ENCODE measurements around the gene GALNT2.

The GALNT2 gene

DNA sequence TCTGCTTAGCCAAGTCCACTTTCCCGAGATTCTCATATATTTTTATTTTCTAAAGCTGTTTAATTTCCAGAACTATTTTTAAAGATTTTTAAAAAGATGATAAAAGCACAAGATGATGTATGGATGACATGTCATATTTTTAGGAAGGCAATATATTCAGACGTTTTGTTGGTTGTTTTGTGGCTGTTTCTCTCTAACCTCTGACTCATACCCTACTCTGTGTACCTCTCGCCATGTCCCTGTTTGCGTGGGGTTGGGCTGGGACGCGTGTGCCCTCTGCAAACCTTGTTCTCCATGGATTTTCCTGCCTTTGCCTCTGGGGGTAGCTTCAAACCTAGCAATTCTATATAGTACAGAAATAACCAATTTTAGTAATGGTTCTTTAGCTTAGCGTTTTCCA is 132.0 kb downstream of the GALNT2 start:
- TF ChIP-seq POLR2A (IDR thresholded peaks at IDR 0.05; ENCODE audit: low read length) (no peak), GATA1 (IDR thresholded peaks at IDR 0.05; ENCODE audit: low read depth, low read length) (no peak)
- DNase-seq = no peak

DNA sequence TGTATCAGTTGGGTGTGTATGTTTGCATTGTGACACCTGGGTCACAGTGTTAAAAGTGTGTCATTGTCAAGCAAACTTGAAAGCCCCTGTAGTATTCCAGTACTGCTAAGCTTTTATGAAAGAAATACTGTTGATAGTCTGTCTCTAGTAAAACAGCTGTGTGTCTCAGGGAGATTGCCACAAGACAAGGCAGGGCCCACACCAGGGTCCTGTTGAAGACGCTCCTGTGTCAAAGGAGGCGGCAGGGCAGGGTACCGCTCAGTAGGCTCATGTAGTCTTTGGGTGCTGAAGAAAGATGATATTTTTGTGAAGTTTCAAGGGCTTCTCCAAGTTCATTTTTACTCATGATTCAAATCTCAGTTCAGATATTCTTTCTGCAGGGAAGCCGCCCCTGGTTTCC is 132.5 kb downstream of the GALNT2 start:
- DNase-seq = no peak
- TF ChIP-seq POLR2A (IDR thresholded peaks at IDR 0.05; ENCODE audit: low read length) = no peak
- no peak for TF ChIP-seq GATA1 (IDR thresholded peaks at IDR 0.05; ENCODE audit: low read depth, low read length)

DNA sequence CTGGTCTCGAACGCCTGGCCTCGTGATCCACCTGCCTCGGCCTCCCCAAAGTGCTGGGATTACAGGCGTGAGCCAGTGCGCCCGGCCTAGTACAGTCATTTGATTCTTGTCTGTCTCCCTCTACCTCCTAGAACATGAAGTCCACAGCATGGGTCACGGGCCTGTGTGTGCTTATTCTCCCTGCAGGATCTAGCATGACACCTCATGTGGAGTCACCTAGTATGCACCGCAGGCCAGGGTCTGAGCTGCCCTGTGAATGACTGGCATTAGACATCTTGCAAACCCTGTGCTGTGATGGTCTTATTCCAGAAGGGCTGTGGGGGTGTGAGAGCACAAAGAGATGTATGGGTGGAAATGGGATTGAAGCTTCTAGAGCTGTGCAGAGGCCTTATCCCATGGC is 133.2 kb downstream of the GALNT2 start:
- DNase-seq = no peak
- no peak for TF ChIP-seq GATA1 (IDR thresholded peaks at IDR 0.05; ENCODE audit: low read depth, low read length)
- no peak for TF ChIP-seq POLR2A (IDR thresholded peaks at IDR 0.05; ENCODE audit: low read length)

DNA sequence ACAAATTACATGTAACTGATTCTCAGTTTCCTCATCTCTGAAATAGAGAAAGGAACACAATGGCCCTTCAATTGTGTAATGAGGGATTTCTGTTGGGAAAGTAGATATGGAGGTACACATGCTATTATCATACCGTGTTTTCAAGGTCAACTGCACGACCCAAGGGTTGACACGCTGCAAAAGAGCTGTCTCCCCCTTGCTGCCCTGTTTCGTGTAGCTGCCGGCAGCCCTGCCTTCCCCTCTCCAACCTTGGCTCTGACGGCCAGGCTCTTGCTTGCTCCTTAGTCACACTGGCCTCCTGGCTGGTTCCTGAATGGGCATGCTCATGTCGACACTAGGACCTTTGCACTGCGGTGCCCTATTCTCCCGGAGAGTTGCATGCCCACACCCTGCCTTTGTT is 134.4 kb downstream of the GALNT2 start:
- TF ChIP-seq GATA1 (IDR thresholded peaks at IDR 0.05; ENCODE audit: low read depth, low read length) (no peak), POLR2A (IDR thresholded peaks at IDR 0.05; ENCODE audit: low read length) (no peak)
- DNase-seq = no peak

DNA sequence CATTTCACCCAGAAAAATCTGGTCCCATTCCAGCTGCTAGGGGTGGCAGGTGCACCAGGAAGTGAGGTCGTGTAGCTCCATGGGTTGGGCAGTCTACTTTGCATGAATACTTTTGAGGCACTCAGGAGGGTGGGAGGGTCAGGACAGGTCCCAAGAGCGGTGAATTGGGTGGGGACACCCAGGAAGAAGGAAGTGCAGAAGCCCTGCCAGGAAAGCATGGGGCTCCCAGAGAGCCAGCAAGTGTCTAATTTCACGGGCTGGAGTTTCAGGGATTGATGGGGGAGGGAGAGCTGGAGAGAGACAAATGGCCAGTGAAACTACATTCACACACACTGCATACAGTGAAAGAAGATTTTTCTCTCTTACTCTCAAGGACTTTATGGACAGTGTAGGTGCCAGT is 137.8 kb downstream of the GALNT2 start:
- TF ChIP-seq GATA1 (IDR thresholded peaks at IDR 0.05; ENCODE audit: low read depth, low read length) (no peak), POLR2A (IDR thresholded peaks at IDR 0.05; ENCODE audit: low read length) (no peak)
- DNase-seq = no peak

DNA sequence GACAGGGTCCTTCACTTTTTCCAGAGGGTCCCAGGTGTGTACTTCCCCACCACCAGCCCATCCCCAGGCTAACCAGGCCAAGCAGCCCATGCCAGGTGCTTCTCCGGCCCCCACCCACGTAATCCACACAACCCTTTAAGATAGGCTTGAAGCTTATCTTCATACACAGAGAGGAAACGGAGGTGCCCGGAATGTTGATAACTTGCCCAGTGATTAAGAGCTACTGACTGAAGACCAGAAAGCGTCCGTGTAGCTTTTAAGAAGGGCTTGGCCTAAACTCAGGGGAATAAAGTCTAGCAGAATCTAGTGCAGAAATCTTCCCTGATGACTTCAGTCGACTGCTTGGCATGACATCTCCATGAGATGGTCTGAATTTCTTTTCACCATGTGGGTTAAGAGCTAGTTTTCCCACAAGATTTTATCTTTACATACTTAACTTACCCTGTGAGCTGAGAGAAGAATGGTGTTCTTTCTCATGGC is 138.7 kb downstream of the GALNT2 start:
- peak; percentile 79 to 90 for DNase-seq
- no peak for TF ChIP-seq POLR2A (IDR thresholded peaks at IDR 0.05; ENCODE audit: low read length)
- TF ChIP-seq GATA1 (IDR thresholded peaks at IDR 0.05; ENCODE audit: low read depth, low read length) = peak; percentile 17

DNA sequence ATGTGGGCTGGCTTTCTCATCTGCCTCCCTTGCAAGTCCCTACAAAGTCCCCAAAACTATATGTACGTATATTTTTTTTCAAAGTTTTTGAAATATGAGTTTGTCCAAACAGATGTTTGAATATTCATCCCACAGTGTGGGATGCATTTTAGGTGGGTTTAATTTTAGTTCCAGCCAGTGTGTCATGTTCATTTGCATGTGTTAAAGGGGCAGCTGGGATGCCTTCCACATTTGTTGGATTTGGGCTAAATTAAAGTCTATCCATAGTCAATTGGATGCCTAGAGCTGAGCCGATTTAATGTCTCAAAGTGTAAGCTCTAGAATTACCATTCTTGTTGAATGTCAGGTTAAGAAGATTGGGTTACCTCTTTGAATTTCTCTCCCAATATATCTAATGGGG is 139.2 kb downstream of the GALNT2 start:
- no peak for DNase-seq

DNA sequence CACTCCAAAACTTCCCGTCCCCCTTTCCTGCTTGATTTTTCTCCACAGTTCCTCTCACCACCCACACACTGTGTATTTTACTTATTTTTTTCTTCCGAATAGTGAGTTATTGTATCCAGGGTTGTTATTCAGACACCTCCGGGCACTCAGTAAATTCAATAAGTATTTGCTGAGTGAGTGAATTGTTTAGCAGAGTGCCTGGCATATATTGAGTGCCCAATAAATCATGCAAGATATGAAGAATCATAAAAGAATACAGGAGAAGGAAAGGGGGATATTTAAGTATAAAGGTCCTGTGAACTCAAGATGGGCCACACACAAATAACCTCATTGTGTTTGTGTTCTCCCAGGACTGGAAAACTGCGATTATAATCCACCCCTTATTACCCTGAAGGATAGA is 139.9 kb downstream of the GALNT2 start:
- TF ChIP-seq GATA1 (IDR thresholded peaks at IDR 0.05; ENCODE audit: low read depth, low read length) (no peak), POLR2A (IDR thresholded peaks at IDR 0.05; ENCODE audit: low read length) (no peak)
- no peak for DNase-seq

More for the DNA sequence above, 139.2 kb downstream of the GALNT2 start:
- TF ChIP-seq POLR2A (IDR thresholded peaks at IDR 0.05; ENCODE audit: low read length) (no peak), GATA1 (IDR thresholded peaks at IDR 0.05; ENCODE audit: low read depth, low read length) (no peak)

DNA sequence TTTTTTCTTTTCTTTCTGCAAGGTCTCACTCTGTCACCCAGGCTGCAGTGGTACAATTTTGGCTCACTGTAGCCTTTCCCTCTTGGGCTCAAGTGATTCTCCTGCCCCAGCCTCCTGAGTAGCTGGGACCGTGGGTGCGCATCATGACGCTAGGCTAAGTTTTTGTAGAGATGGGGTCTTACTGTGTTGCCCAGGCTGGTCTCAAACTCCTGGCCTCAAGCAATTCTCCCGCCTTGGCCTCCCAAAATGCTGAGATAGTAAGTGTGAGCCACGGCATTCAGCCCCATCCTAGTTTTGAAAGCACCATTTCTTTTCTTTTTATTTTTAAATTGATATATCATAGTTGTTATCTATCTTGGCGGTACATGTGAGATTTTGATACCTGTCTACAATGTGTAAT is 140.6 kb downstream of the GALNT2 start:
- no peak for DNase-seq
- TF ChIP-seq GATA1 (IDR thresholded peaks at IDR 0.05; ENCODE audit: low read depth, low read length) = no peak
- no peak for TF ChIP-seq POLR2A (IDR thresholded peaks at IDR 0.05; ENCODE audit: low read length)

DNA sequence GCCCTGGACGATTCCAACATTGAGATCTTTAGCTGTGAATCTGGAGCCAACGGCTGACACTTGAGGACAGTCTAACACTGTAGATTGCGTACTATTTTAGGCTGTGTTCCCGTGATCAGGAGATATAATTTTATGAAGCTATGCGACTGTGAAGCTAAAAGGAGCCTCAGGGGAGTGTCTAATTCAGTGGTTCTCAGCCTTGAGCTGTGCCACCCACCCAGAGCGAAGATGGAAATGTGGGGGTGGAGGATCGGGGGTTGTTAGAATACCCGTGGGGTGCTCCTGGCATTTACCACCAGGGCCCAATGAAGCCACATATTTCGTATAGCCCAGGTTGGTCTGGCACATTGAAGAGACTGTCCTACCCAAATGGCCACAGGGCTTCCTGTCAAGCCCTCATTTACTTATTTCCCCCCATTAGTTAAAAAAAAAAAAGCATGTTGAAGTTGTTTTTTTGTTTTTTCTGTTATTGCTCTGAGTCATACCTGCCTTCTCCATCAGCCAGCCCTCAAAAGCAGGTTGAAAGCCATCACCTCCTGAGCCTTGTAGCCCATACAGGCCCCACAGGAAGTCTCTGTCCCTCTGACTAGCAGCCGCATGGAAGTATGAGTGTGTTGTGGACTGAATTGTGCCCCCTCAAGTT is 141.7 kb downstream of the GALNT2 start:
- no peak for TF ChIP-seq GATA1 (IDR thresholded peaks at IDR 0.05; ENCODE audit: low read depth, low read length)
- TF ChIP-seq POLR2A (IDR thresholded peaks at IDR 0.05; ENCODE audit: low read length) = peak; percentile 7
- peak in 1 of 2 experiments; percentile 9 for DNase-seq

DNA sequence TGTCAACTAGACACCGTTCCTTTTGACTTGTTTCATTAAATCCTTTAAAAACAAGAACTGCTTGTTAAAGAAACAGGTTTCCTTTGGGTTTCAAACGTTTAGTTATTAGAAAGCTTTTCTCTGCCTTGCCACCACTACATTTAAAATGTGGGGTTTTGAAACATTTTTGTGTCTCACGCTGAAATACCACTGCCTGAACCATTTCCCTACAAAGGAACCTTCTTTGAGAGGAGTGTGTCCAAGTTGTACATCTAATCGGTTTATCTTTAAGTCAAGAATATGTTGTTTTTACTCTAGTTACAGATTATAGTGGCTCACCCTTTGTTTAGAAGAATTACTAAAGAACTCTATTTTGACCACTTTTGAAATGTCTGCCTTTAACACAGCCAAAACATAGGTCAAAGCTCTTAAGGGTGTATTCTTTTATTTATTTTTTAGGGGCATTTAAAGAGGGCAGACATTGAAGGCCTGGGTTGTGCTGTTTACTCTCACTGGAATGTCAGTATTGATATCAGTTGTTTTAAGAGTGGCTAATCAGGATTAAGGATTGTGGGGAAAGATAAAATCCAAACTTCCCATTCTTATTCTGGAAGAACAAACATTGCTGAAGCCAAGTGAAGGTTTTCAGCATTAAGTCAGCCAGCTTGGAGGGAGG is 143.4 kb downstream of the GALNT2 start:
- TF ChIP-seq GATA1 (IDR thresholded peaks at IDR 0.05; ENCODE audit: low read depth, low read length) = no peak
- TF ChIP-seq POLR2A (IDR thresholded peaks at IDR 0.05; ENCODE audit: low read length) = no peak
- DNase-seq = no peak

DNA sequence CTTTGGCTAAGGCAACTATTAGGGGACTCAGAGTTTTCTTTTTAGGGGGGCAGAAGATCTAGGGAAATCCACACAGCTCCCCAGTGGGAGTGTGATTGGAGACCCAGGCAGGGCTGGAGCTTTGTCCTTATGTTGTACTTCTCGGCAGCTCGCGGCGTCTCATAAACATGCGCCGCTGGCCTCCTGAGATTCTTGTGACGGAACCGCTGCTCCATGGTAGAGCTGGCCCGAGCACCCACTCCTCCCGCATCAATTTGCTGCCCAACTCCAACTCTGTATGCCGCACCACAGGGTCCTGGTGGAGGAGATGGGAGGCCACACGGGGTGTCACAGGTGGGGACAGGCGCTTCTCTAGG is 143.9 kb downstream of the GALNT2 start:
- DNase-seq = no peak

DNA sequence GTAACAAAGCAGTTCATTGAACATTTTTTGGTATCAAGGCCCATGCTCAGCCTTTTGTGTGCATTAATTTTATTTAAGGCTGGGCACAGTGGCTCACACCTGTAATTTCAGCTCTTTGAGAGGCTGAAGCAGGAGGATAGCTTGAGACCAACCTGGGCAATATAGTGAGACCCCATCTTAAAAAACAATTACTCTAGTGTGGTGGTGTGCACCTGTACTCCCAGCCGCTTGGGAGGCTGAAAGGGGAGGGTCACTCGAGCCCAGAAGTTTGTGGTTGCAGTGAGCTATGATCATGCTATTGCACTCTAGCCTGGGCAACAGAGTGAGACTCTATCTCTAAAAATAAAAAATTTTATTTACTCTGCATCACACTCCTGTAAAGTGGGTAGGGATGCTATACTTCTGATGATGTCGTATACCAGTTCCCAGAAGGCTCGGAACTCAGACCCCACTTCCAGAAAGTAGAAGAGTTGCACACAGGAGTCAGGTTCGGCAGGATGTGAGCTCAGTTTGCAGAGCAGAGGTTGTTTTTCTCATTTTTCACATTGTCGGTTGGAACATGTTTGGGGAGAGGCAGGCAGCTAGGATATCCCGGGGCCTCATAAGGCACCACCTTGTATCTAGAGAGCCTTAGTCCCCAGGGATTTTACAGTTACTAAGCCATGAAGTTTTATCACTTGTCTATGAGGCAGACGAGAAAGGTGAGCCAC is 144.6 kb downstream of the GALNT2 start:
- no peak for TF ChIP-seq POLR2A (IDR thresholded peaks at IDR 0.05; ENCODE audit: low read length)
- no peak for TF ChIP-seq GATA1 (IDR thresholded peaks at IDR 0.05; ENCODE audit: low read depth, low read length)
- no peak for DNase-seq

More for the DNA sequence above, 143.9 kb downstream of the GALNT2 start:
- TF ChIP-seq POLR2A (IDR thresholded peaks at IDR 0.05; ENCODE audit: low read length) = no peak
- TF ChIP-seq GATA1 (IDR thresholded peaks at IDR 0.05; ENCODE audit: low read depth, low read length) = no peak

DNA sequence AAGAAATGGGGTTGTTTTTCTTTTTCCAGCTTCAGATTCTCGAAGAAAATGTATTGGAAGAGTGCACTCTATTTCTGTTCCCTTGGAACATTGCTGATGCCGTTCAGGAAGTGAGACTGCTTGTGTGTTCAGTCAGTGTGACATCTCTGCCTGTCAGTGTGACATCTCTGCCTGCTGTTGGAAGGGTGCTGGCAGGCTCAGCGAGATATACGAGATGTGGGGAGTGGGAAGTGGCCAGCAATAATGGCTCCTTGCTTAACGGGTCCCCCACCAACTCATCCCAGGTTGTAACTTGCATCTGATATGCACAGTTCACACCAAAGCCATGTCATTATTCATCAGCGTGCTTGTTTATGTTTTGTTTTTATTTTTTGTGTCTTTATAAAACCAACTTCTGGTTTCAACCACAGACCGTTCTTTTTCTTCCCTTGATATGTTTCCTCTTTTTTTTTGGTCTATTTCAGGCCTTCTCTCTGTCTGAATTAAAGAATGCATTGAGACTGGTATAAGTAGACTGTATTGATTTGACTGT is 145.4 kb downstream of the GALNT2 start:
- TF ChIP-seq GATA1 (IDR thresholded peaks at IDR 0.05; ENCODE audit: low read depth, low read length) = no peak
- TF ChIP-seq POLR2A (IDR thresholded peaks at IDR 0.05; ENCODE audit: low read length) = no peak
- DNase-seq = no peak
